OCI-LY1 (cell line): Measurements from ENCODE around the gene S1PR2.
A peak's percentile ranks its signal among the peaks of the same experiment; 100 is the strongest.

Experiments used
- H2AFZ ChIP-seq: fragments of 200-600 bp; sonication (generic), shearing (Covaris generic); 2 replicates; pipeline ENCODE4 v1.6.0; 2014; ENCODE audit warnings: antibody characterized with exemption, mild to moderate bottlenecking, low read length
- H3F3A ChIP-seq: fragments of 200-600 bp; sonication (generic), shearing (Covaris generic); 2 replicates; pipeline ENCODE4 v1.6.0; 2014; ENCODE audit warnings: mild to moderate bottlenecking, antibody characterized with exemption, low read length, moderate library complexity; ENCODE audit not compliant: insufficient read depth
- H3K27ac ChIP-seq: fragments of 200-600 bp; sonication (generic); 2 replicates; pipeline ENCODE4 v1.5.1; 2014; ENCODE audit warnings: low read length, mixed run types, mild to moderate bottlenecking, low read depth; ENCODE audit not compliant: poor library complexity, severe bottlenecking
- H3K27me3 ChIP-seq: fragments of 200-600 bp; sonication (generic); 2 replicates; pipeline ENCODE4 v1.6.0; 2014; ENCODE audit warnings: antibody characterized with exemption, mild to moderate bottlenecking, low read length, moderate library complexity; ENCODE audit not compliant: insufficient read depth
- H3K36me3 ChIP-seq: fragments of 200-600 bp; sonication (generic); 2 replicates; pipeline ENCODE4 v1.6.1; 2014; ENCODE audit warnings: mild to moderate bottlenecking, antibody characterized with exemption, low read length, moderate library complexity, mixed read lengths; ENCODE audit not compliant: insufficient read depth
- H3K4me1 ChIP-seq: fragments of 200-600 bp; sonication (generic); 2 replicates; pipeline ENCODE4 v1.5.1; 2014; ENCODE audit warnings: mild to moderate bottlenecking, low read length, moderate library complexity; ENCODE audit not compliant: insufficient read depth, severe bottlenecking
- H3K4me2 ChIP-seq: fragments of 200-600 bp; sonication (generic), shearing (Covaris generic); 2 replicates; pipeline ENCODE4 v1.6.1; 2014; ENCODE audit warnings: low read length
- H3K4me3 ChIP-seq: fragments of 200-600 bp; sonication (generic); 2 replicates; pipeline ENCODE4 v1.5.1; 2014; ENCODE audit warnings: low read length, low read depth, mild to moderate bottlenecking, mixed read lengths; ENCODE audit not compliant: poor library complexity, severe bottlenecking
- H3K79me2 ChIP-seq: fragments of 200-600 bp; shearing (Covaris generic); 2 replicates; pipeline ENCODE4 v1.6.1; 2016; ENCODE audit warnings: mixed run types, low read length, mixed read lengths; ENCODE audit not compliant: insufficient read depth
- H3K9ac ChIP-seq: fragments of 200-600 bp; sonication (generic), shearing (Covaris generic); 2 replicates; pipeline ENCODE4 v1.6.1; 2014; ENCODE audit warnings: mild to moderate bottlenecking, low read length, mixed read lengths
- H3K9me2 ChIP-seq: fragments of 200-600 bp; sonication (generic), shearing (Covaris generic); 2 replicates; pipeline ENCODE4 v1.6.1; 2014; ENCODE audit warnings: low read depth, mild to moderate bottlenecking, low read length, mixed read lengths
- H3K9me3 ChIP-seq: fragments of 200-600 bp; shearing (Covaris generic); 2 replicates; pipeline ENCODE4 v1.6.1; 2014; ENCODE audit warnings: low read length, mixed read lengths
- H4K20me1 ChIP-seq: fragments of 200-600 bp; sonication (generic), shearing (Covaris generic); 2 replicates; pipeline ENCODE4 v1.6.0; 2016; ENCODE audit warnings: mild to moderate bottlenecking, low read length; ENCODE audit not compliant: insufficient read depth
- EZH2 ChIP-seq: fragments of 200-600 bp; sonication (generic), shearing (Covaris generic); IDR thresholded peaks from 2 replicates; pipeline ENCODE4 v1.8.0; 2017; ENCODE audit warnings: borderline replicate concordance, mixed run types, mild to moderate bottlenecking, antibody characterized with exemption, low read length, moderate library complexity, mixed read lengths
- TF ChIP-seq, protein P1 (sequence below): fragments of 200-600 bp; sonication (generic), shearing (Covaris generic); IDR thresholded peaks from 2 replicates; pipeline ENCODE4 v1.5.1; 2017; ENCODE audit warnings: mild to moderate bottlenecking, antibody characterized with exemption, low read length, moderate library complexity, mixed read lengths

S1PR2 gene

DNA sequence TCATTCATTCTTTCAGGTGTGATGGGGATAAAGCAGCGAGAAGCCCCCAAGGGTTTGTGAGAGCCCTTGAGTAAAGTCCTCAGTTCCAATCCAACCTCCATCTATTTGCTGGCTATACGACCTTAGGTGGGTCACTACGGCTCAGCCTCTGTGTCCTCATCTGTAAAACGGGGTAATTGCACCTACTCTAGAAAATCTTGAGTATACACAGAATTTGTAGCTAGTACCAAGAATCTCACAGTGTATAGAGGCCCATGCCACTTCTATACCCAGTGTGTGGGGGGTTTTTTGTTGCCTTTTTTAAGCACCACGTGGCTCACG, 36.0 kb downstream of the S1PR2 start:
- peaks cover 55% of the 10 kb centered on the region for H3K4me1 ChIP-seq
- peak overlapping the region; percentile 83 for H3K27ac ChIP-seq
- no peaks in the 10 kb centered on the region for H3K9me3 ChIP-seq
- no peak for TF ChIP-seq EZH2
- TF ChIP-seq, protein P1, sequence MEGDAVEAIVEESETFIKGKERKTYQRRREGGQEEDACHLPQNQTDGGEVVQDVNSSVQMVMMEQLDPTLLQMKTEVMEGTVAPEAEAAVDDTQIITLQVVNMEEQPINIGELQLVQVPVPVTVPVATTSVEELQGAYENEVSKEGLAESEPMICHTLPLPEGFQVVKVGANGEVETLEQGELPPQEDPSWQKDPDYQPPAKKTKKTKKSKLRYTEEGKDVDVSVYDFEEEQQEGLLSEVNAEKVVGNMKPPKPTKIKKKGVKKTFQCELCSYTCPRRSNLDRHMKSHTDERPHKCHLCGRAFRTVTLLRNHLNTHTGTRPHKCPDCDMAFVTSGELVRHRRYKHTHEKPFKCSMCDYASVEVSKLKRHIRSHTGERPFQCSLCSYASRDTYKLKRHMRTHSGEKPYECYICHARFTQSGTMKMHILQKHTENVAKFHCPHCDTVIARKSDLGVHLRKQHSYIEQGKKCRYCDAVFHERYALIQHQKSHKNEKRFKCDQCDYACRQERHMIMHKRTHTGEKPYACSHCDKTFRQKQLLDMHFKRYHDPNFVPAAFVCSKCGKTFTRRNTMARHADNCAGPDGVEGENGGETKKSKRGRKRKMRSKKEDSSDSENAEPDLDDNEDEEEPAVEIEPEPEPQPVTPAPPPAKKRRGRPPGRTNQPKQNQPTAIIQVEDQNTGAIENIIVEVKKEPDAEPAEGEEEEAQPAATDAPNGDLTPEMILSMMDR: no peak
- no peaks in the 10 kb centered on the region for H3K9me2 ChIP-seq
- peaks cover 43% of the 10 kb centered on the region for H3K79me2 ChIP-seq
- peaks cover 37% of the 10 kb centered on the region for H3K36me3 ChIP-seq
- peak overlapping the region; percentile 79 for H3K4me2 ChIP-seq
- no peak overlapping the region for H2AFZ ChIP-seq
- H3F3A ChIP-seq: peaks cover 7% of the 10 kb centered on the region
- H3K27me3 ChIP-seq: no peaks in the 10 kb centered on the region
- H3K4me3 ChIP-seq: peak overlapping the region; percentile 91
- H4K20me1 ChIP-seq: no peaks in the 10 kb centered on the region
- H3K9ac ChIP-seq: peak overlapping the region; percentile 70

DNA sequence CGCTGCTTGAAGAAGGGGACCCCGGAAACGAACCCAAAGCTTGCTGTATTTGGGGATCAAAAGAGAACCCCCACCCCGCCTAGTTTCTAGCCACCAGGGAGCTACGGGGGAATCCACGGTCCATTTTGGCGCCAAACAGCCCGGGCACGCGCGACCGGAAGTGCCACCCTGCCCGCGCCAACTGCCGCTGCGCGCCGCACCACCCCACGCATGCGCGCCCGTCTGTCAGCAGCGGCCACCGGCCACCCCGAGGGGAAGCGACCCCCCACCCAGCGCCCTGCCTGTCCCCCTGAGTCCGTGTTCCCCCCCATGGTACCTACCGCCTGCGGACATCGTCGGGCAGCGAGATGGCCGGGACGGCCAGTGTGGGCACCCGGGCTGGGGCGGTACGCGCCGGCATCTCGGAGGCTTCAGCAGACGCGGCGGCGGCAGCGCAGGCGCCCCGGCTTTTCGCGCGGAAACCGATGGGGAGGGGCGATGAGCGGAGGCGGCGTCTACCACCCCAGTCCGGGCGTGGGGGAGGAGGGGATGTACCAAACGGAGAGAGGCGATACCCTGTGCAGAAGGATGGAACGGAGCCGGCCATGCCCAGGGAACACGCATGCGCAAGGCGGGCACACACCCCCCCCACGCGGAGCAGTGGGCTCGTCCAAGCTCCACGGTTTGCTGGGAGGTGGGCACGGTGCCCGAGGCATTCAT, 36.5 kb downstream of the S1PR2 start, which contains the start of gene DNMT1:
Gene DNMT1 (minus strand): TSS at position 454 of the 699 bp plus-strand sequence. CDS start 54 bp downstream, at position 400.
- TF ChIP-seq, protein P1: no peak
- TF ChIP-seq EZH2: no peak
- Histone ChIP-seq H3K79me2 (peaks cover 48% of the 10 kb centered on the region), H3K27me3 (no peaks in the 10 kb centered on the region), H3K9me2 (no peaks in the 10 kb centered on the region), H3K27ac (peak within 1 kb of the TSS; percentile 83), H3K4me2 (peak within 1 kb of the TSS; percentile 85), H4K20me1 (no peaks in the 10 kb centered on the region), H3K9ac (peak within 1 kb of the TSS; percentile 95), H3F3A (peaks cover 7% of the 10 kb centered on the region), H3K4me1 (peaks cover 59% of the 10 kb centered on the region), H3K9me3 (no peaks in the 10 kb centered on the region), H3K36me3 (peaks cover 42% of the 10 kb centered on the region), H3K4me3 (peak within 1 kb of the TSS; percentile 91), H2AFZ (no peak within 1 kb of the TSS)

- no peak for TF ChIP-seq EZH2
- TF ChIP-seq, protein P1: no peak
- Histone ChIP-seq H3K9me2 (no peaks in the 10 kb centered on the region), H3K4me3 (peak overlapping the region; percentile 91), H3F3A (peaks cover 7% of the 10 kb centered on the region), H3K27ac (peak overlapping the region; percentile 75), H3K36me3 (peaks cover 46% of the 10 kb centered on the region), H2AFZ (no peak overlapping the region), H3K9ac (peak overlapping the region; percentile 95), H3K79me2 (peaks cover 54% of the 10 kb centered on the region), H3K4me1 (peaks cover 58% of the 10 kb centered on the region), H3K9me3 (no peaks in the 10 kb centered on the region), H3K4me2 (peak overlapping the region; percentile 85), H3K27me3 (no peaks in the 10 kb centered on the region), H4K20me1 (no peaks in the 10 kb centered on the region)
Measured at GRCh38 chr19:10193790-10194499, 37.2 kb downstream of the S1PR2 start.
